ENCODE results near the gene DNAJB14. TPM values are rescaled to one million over a fixed set of nuclear protein-coding genes. Genes with fewer than 3 reads are reported as not detected.
"Not testable (repeated sequence)": the region's sequence is repeated elsewhere in the genome, so short reads cannot be mapped to it uniquely, and the experiment has no call there.

DNAJB14 gene
- total and polyA plus RNA-seq, 2 experiments from 2014 or later = 30.4 to 44.7 TPM

GRCh38 chr4:99960648-99961047 is 14.2 kb upstream of the DNAJB14 start:
- in situ Hi-C loops (cut with MboI) = no loop called here
- H4K20me1 ChIP-seq (ENCODE audit: insufficient read depth) = no peaks in the 10 kb centered on the region
- H3K4me1 ChIP-seq (ENCODE audit: insufficient read depth) = peaks cover 13% of the 10 kb centered on the region
- H3K36me3 ChIP-seq (ENCODE audit: low read depth) = no peaks in the 10 kb centered on the region
- no peak overlapping the region for H3K4me3 ChIP-seq
- no peaks in the 10 kb centered on the region for H3K9me2 ChIP-seq (ENCODE audit: insufficient read depth)
- peak overlapping the region; percentile 37 for H3K4me2 ChIP-seq (ENCODE audit: unreplicated experiment)
- H3F3A ChIP-seq (ENCODE audit: insufficient read depth) = peaks cover 14% of the 10 kb centered on the region; the same call in 1 of the 2 replicates
- WGBS, 2 experiments (ENCODE audit: low coverage in 1 of 2, low lambda C conversion rate in 2 of 2, missing lambda C conversion rate in 2 of 2) = 89 to 96% methylated on average over 2 of the region's 2 CpGs
- no peak overlapping the region for H2AFZ ChIP-seq
- TF ChIP-seq EZH2phosphoT487 (IDR thresholded peaks at IDR 0.05; ENCODE audit: insufficient read depth, low read depth) (no peak), EZH2 (IDR thresholded peaks at IDR 0.05; ENCODE audit: insufficient read depth, poor library complexity, severe bottlenecking) (no peak)
- H3K27me3 ChIP-seq (replicated peaks; ENCODE audit: insufficient read depth) = no peaks in the 10 kb centered on the region
- no peaks in the 10 kb centered on the region for H3K79me2 ChIP-seq (ENCODE audit: insufficient read depth)
- no peak overlapping the region for H3K9ac ChIP-seq
- peak overlapping the region; percentile 15; the same call in 1 of the 2 replicates for H3K27ac ChIP-seq
- H3K9me3 ChIP-seq (ENCODE audit: low read depth) = no peaks in the 10 kb centered on the region
- peak; percentile 7 for DNase-seq

GRCh38 chr4:99958207-99958606 is 11.8 kb upstream of the DNAJB14 start:
- H3K9me3 ChIP-seq (ENCODE audit: low read depth); H3K79me2 ChIP-seq (ENCODE audit: insufficient read depth); H3K9ac ChIP-seq; H3K27me3 ChIP-seq (replicated peaks; ENCODE audit: insufficient read depth); H3K4me2 ChIP-seq (ENCODE audit: unreplicated experiment); DNase-seq; H2AFZ ChIP-seq; H3K9me2 ChIP-seq (ENCODE audit: insufficient read depth); H3K27ac ChIP-seq; H3K4me3 ChIP-seq; H3K36me3 ChIP-seq (ENCODE audit: low read depth); in situ Hi-C loops (cut with MboI); H4K20me1 ChIP-seq (ENCODE audit: insufficient read depth): not testable (repeated sequence)
- 65 to 73% methylated on average over 3 of the region's 3 CpGs for WGBS, 2 experiments (ENCODE audit: low coverage in 1 of 2, low lambda C conversion rate in 2 of 2, missing lambda C conversion rate in 2 of 2)
- peaks cover 14% of the 10 kb centered on the region; the same call in 1 of the 2 replicates for H3F3A ChIP-seq (ENCODE audit: insufficient read depth)
- peaks cover 13% of the 10 kb centered on the region for H3K4me1 ChIP-seq (ENCODE audit: insufficient read depth)

- peaks cover 28% of the 10 kb centered on the region for H3K79me2 ChIP-seq (ENCODE audit: insufficient read depth)
- no peaks in the 10 kb centered on the region for H4K20me1 ChIP-seq (ENCODE audit: insufficient read depth)
- peak overlapping the region; percentile 99 for H3K4me3 ChIP-seq
- H3K36me3 ChIP-seq (ENCODE audit: low read depth) = peaks cover 9% of the 10 kb centered on the region; the same call in 1 of the 2 replicates
- DNase-seq = no peak
- TF ChIP-seq EZH2 (IDR thresholded peaks at IDR 0.05; ENCODE audit: insufficient read depth, poor library complexity, severe bottlenecking) = no peak
- no peaks in the 10 kb centered on the region for H3K9me2 ChIP-seq (ENCODE audit: insufficient read depth)
- H2AFZ ChIP-seq = peak overlapping the region; percentile 93
- H3K9me3 ChIP-seq (ENCODE audit: low read depth) = no peaks in the 10 kb centered on the region
- in situ Hi-C loops (cut with MboI) = no loop called here
- H3F3A ChIP-seq (ENCODE audit: insufficient read depth) = peaks cover 21% of the 10 kb centered on the region
- 1 to 3% methylated on average over 8 of the region's 8 CpGs for WGBS, 2 experiments (ENCODE audit: low coverage in 1 of 2, low lambda C conversion rate in 2 of 2, missing lambda C conversion rate in 2 of 2)
- H3K27me3 ChIP-seq (replicated peaks; ENCODE audit: insufficient read depth) = no peaks in the 10 kb centered on the region
- H3K27ac ChIP-seq = peak overlapping the region; percentile 85
- H3K9ac ChIP-seq = peak overlapping the region; percentile 98
- peaks cover 13% of the 10 kb centered on the region for H3K4me1 ChIP-seq (ENCODE audit: insufficient read depth)
- peak overlapping the region; percentile 85 for H3K4me2 ChIP-seq (ENCODE audit: unreplicated experiment)
Observed at GRCh38 chr4:99950913-99951254, 4.5 kb upstream of the DNAJB14 start.

GRCh38 chr4:99949999-99950912 is 3.8 kb upstream of the DNAJB14 start, which contains the start of gene H2AZ1:
H2AZ1 (minus strand) TSS chr4:99950275; CDS start chr4:99950170, 105 bp downstream.
- TF ChIP-seq EZH2phosphoT487 (IDR thresholded peaks at IDR 0.05; ENCODE audit: insufficient read depth, low read depth) = no peak
- TF ChIP-seq EZH2 (IDR thresholded peaks at IDR 0.05; ENCODE audit: insufficient read depth, poor library complexity, severe bottlenecking) = no peak
- in situ Hi-C loops (cut with MboI) = no loop called here
- H3K27me3 ChIP-seq (replicated peaks; ENCODE audit: insufficient read depth) = no peaks in the 10 kb centered on the region
- H2AFZ ChIP-seq = peak within 1 kb of the TSS; percentile 94
- peak within 1 kb of the TSS; percentile 94 for H3K27ac ChIP-seq
- H3K9ac ChIP-seq = peak within 1 kb of the TSS; percentile 98
- H3F3A ChIP-seq (ENCODE audit: insufficient read depth) = peaks cover 27% of the 10 kb centered on the region
- no peaks in the 10 kb centered on the region for H3K9me3 ChIP-seq (ENCODE audit: low read depth)
- peak; percentile 100 for DNase-seq
- H3K4me2 ChIP-seq (ENCODE audit: unreplicated experiment) = peak within 1 kb of the TSS; percentile 91
- H3K79me2 ChIP-seq (ENCODE audit: insufficient read depth) = peaks cover 34% of the 10 kb centered on the region
- peak within 1 kb of the TSS; percentile 99 for H3K4me3 ChIP-seq
- WGBS, 2 experiments (ENCODE audit: low coverage in 1 of 2, low lambda C conversion rate in 2 of 2, missing lambda C conversion rate in 2 of 2) = 1% methylated on average over 51 to 72 of the region's 76 CpGs
- H3K9me2 ChIP-seq (ENCODE audit: insufficient read depth) = no peaks in the 10 kb centered on the region
- H4K20me1 ChIP-seq (ENCODE audit: insufficient read depth) = no peaks in the 10 kb centered on the region
- peaks cover 9% of the 10 kb centered on the region; the same call in 1 of the 2 replicates for H3K36me3 ChIP-seq (ENCODE audit: low read depth)
- peaks cover 15% of the 10 kb centered on the region for H3K4me1 ChIP-seq (ENCODE audit: insufficient read depth)

Measured in GM23248 (cell line).